ENCODE data around the gene OR11H6. TPM values are rescaled to one million over a fixed set of nuclear protein-coding genes. Genes with fewer than 3 reads are reported as not detected.

The OR11H6 gene
- total and polyA plus RNA-seq, 2 donors (not counting 1 experiment from before 2014, with no cell fraction given) = not detected

GRCh38 chr14:20274062-20274461, 50.6 kb downstream of the OR11H6 start:
- WGBS (ENCODE audit: insufficient coverage) = no CpG with 5 or more reads among the region's 2 CpGs
- Histone ChIP-seq H2AFZ (ENCODE audit: insufficient read depth, low read depth, low read length, poor library complexity, severe bottlenecking) (no peak overlapping the region), H3K36me3 (replicated peaks in 1 of 2; ENCODE audit: control extremely low read depth in 1 of 2, control insufficient read depth in 1 of 2, extremely low read depth in 1 of 2, insufficient read depth in 2 of 2, low read length in 1 of 2) (no peaks in the 10 kb centered on the region), H3K9ac (ENCODE audit: low read length) (no peak overlapping the region), H3K27me3 (replicated peaks in 1 of 4; ENCODE audit: control extremely low read depth in 1 of 4, control insufficient read depth in 3 of 4, insufficient read depth in 4 of 4, low read length in 3 of 4) (no peaks in the 10 kb centered on the region), H3K4me3 (ENCODE audit: control extremely low read depth in 1 of 5, extremely low read depth in 1 of 5, insufficient read depth in 1 of 5, low read depth in 2 of 5, low read length in 4 of 5) (no peak overlapping the region), H3K79me2 (ENCODE audit: control insufficient read depth, insufficient read depth, low read length) (no peaks in the 10 kb centered on the region), H3K4me2 (replicated peaks; ENCODE audit: low read depth, low read length, poor library complexity, severe bottlenecking) (no peak overlapping the region), H3K9me3 (ENCODE audit: control extremely low read depth in 1 of 3, control insufficient read depth in 2 of 3, insufficient read depth in 1 of 3, low read length in 2 of 3) (peaks cover 1 to 27% (median 19%) of the 10 kb centered on the region in 3 donors), H3K27ac (ENCODE audit: low read length in 2 of 2) (no peak overlapping the region), H4K20me1 (ENCODE audit: control insufficient read depth, insufficient read depth, low read length, poor library complexity, severe bottlenecking) (no peaks in the 10 kb centered on the region), H3K4me1 (ENCODE audit: control insufficient read depth in 2 of 2, insufficient read depth in 2 of 2, low read length in 2 of 2) (no peaks in the 10 kb centered on the region)
- ATAC-seq (ENCODE audit: low read depth) (no peak), DNase-seq (no peak)
- ChIA-PET CTCF (no interaction called here), POLR2A (no interaction called here)
- TF ChIP-seq EZH2 (IDR thresholded peaks at IDR 0.05; ENCODE audit: borderline replicate concordance, insufficient read depth, low read depth, low read length, poor library complexity, severe bottlenecking) = no peak
- no peak for TF ChIP-seq CTCF (IDR thresholded peaks at IDR 0.05)
- peaks cover 22% of the 10 kb centered on the region for H3K9me3 Mint-ChIP-seq (ENCODE audit: insufficient read depth)
- H3K4me3 Mint-ChIP-seq = no peak overlapping the region
- no peaks in the 10 kb centered on the region for H3K4me1 Mint-ChIP-seq
- H3K27me3 Mint-ChIP-seq = no peaks in the 10 kb centered on the region
- no peak overlapping the region for H3K27ac Mint-ChIP-seq
- intact Hi-C loops (cut with micrococcal nuclease) = no loop called here

Small RNA genes lying within 50 kb of the gene (small RNA-seq; reads per million reads assigned to genes)
- not detected for gene GTF2IP22 (ENCODE audit: insufficient read length, low read depth, low replicate concordance)

Other genes starting within 250 kb of the OR11H6 start
- not detected in 2 replicates for gene OR4K15, start 248.1 kb upstream of the OR11H6 start, total RNA-seq
- gene OR4K15, start 248.1 kb upstream of the OR11H6 start, polyA plus RNA-seq = not detected in 2 replicates
- not detected in 2 replicates for gene OR4Q2, start 221.5 kb upstream of the OR11H6 start, total RNA-seq
- not detected in 2 replicates for gene OR4Q2, start 221.5 kb upstream of the OR11H6 start, polyA plus RNA-seq
- not detected in 2 replicates for gene OR4K14, start 204.4 kb upstream of the OR11H6 start, total RNA-seq
- not detected in 2 replicates for gene OR4K14, start 204.4 kb upstream of the OR11H6 start, polyA plus RNA-seq
- not detected in 2 replicates for gene OR4K13, start 187.7 kb upstream of the OR11H6 start, total RNA-seq
- gene OR4K13, start 187.7 kb upstream of the OR11H6 start, polyA plus RNA-seq = not detected in 2 replicates
- gene OR4L1, start 163.7 kb upstream of the OR11H6 start, total RNA-seq = not detected in 2 replicates
- not detected in 2 replicates for gene OR4L1, start 163.7 kb upstream of the OR11H6 start, polyA plus RNA-seq
- not detected in 2 replicates for gene OR4K17, start 113.0 kb upstream of the OR11H6 start, total RNA-seq
- gene OR4K17, start 113.0 kb upstream of the OR11H6 start, polyA plus RNA-seq = not detected in 2 replicates
- gene OR4N5, start 84.9 kb upstream of the OR11H6 start, total RNA-seq = not detected in 2 replicates
- not detected in 2 replicates for gene OR4N5, start 84.9 kb upstream of the OR11H6 start, polyA plus RNA-seq
- not detected in 2 replicates for gene OR11G2, start 32.8 kb upstream of the OR11H6 start, total RNA-seq
- gene OR11G2, start 32.8 kb upstream of the OR11H6 start, polyA plus RNA-seq = not detected in 2 replicates
- gene OR11H7, start 5.3 kb downstream of the OR11H6 start, total RNA-seq = not detected in 2 replicates
- gene OR11H7, start 5.3 kb downstream of the OR11H6 start, polyA plus RNA-seq = not detected in 2 replicates
- not detected in 2 replicates for gene OR11H4, start 15.6 kb downstream of the OR11H6 start, total RNA-seq
- not detected in 2 replicates for gene OR11H4, start 15.6 kb downstream of the OR11H6 start, polyA plus RNA-seq
- 37.5 and 38.8 TPM in 2 replicates for gene TTC5, start 82.2 kb downstream of the OR11H6 start, total RNA-seq
- 6.9 and 8.2 TPM in 2 replicates for gene TTC5, start 82.2 kb downstream of the OR11H6 start, polyA plus RNA-seq
- 24.7 and 26.0 TPM in 2 replicates for gene CCNB1IP1, start 109.6 kb downstream of the OR11H6 start, total RNA-seq
- gene CCNB1IP1, start 109.6 kb downstream of the OR11H6 start, polyA plus RNA-seq = 48.8 and 56.4 TPM in 2 replicates
- 17.4 and 22.4 TPM in 2 replicates for gene PARP2, start 119.9 kb downstream of the OR11H6 start, total RNA-seq
- gene PARP2, start 119.9 kb downstream of the OR11H6 start, polyA plus RNA-seq = 17.0 and 19.8 TPM in 2 replicates
- 123 and 143 TPM in 2 replicates for gene TEP1, start 189.8 kb downstream of the OR11H6 start, total RNA-seq
- 67.3 and 69.9 TPM in 2 replicates for gene TEP1, start 189.8 kb downstream of the OR11H6 start, polyA plus RNA-seq
- 0.20 and 0.27 TPM in 2 replicates for gene KLHL33, start 212.5 kb downstream of the OR11H6 start, total RNA-seq
- gene KLHL33, start 212.5 kb downstream of the OR11H6 start, polyA plus RNA-seq = 0.25 and 0.36 TPM in 2 replicates
- 115 and 117 TPM in 2 replicates for gene OSGEP, start 231.1 kb downstream of the OR11H6 start, total RNA-seq
- gene OSGEP, start 231.1 kb downstream of the OR11H6 start, polyA plus RNA-seq = 156 and 274 TPM in 2 replicates
- gene APEX1, start 231.5 kb downstream of the OR11H6 start, total RNA-seq = 103 and 111 TPM in 2 replicates
- 169 and 251 TPM in 2 replicates for gene APEX1, start 231.5 kb downstream of the OR11H6 start, polyA plus RNA-seq
- gene PIP4P1, start 237.7 kb downstream of the OR11H6 start, total RNA-seq = 97.5 and 101 TPM in 2 replicates
- 183 and 284 TPM in 2 replicates for gene PIP4P1, start 237.7 kb downstream of the OR11H6 start, polyA plus RNA-seq
- 38.9 and 42.0 TPM in 2 replicates for gene PNP, start 245.7 kb downstream of the OR11H6 start, total RNA-seq
- gene PNP, start 245.7 kb downstream of the OR11H6 start, polyA plus RNA-seq = 93.0 and 119 TPM in 2 replicates